Astrocyte of the cerebellum (primary cell): ENCODE results near the gene SPART.

Source experiments
- DNase-seq: peaks from one replicate; pipeline ENCODE4 v3.0.0-alpha.2; 2011; ENCODE audit warnings: low read depth
- H3K4me3 ChIP-seq: 2 replicates; pipeline ENCODE4 v1.5.1; 2011; ENCODE audit warnings: mild to moderate bottlenecking, low read depth, low read length, moderate library complexity
- CTCF ChIP-seq: IDR thresholded peaks from 2 replicates; pipeline ENCODE4 v1.5.1; 2012; ENCODE audit warnings: low read length, low read depth, moderate library complexity, mild to moderate bottlenecking; ENCODE audit errors: missing control alignments
- in situ Hi-C: cut with HindIII; loops from 2 replicates; pipeline ENCODE4 v1.10.0; 2017; ENCODE audit warnings: low sequenced_read_pairs

Gene SPART

GRCh38 chr13:36356058-36356457 is 9.9 kb upstream of the SPART start:
- TF ChIP-seq CTCF, result no peak
- in situ Hi-C loops, result no loop called here
- no peak overlapping the region for H3K4me3 ChIP-seq
- no peak for DNase-seq

- no peak for DNase-seq
- H3K4me3 ChIP-seq, result no peak overlapping the region
- in situ Hi-C loops, result no loop called here
- no peak for TF ChIP-seq CTCF
Observed at GRCh38 chr13:36355632-36356031, 9.4 kb upstream of the SPART start.

GRCh38 chr13:36354842-36355623 is 8.8 kb upstream of the SPART start:
- no peak overlapping the region for H3K4me3 ChIP-seq
- no peak for TF ChIP-seq CTCF
- in situ Hi-C loops, result no loop called here
- DNase-seq, result no peak

- TF ChIP-seq CTCF, result no peak
- DNase-seq, result no peak
- H3K4me3 ChIP-seq, result no peak overlapping the region
- in situ Hi-C loops, result no loop called here
Observed at GRCh38 chr13:36353001-36353400, 6.8 kb upstream of the SPART start.

- in situ Hi-C loops, result no loop called here
- DNase-seq, result no peak
Observed at GRCh38 chr13:36352350-36352749, 6.2 kb upstream of the SPART start.

GRCh38 chr13:36347531-36348210 is 1.5 kb upstream of the SPART start:
- in situ Hi-C loops, result loop anchor here (5.0 kb wide), 1 partner anchor 45 kb away; no protein-coding TSS in a partner anchor
- DNase-seq, result no peak
- no peak for TF ChIP-seq CTCF
- H3K4me3 ChIP-seq, result no peak overlapping the region

More at GRCh38 chr13:36352350-36352749, 6.2 kb upstream of the SPART start:
- no peak overlapping the region for H3K4me3 ChIP-seq
- TF ChIP-seq CTCF, result no peak
